ENCODE measurements around the gene KCNA2.

The KCNA2 gene

GRCh38 chr1:110605901-110606656 is at the start of gene KCNA2:
Gene KCNA2 (minus strand): TSS chr1:110606358. CDS start chr1:110604782, 1,576 bp downstream.
- no peak for DNase-seq (ENCODE audit: low read depth in 3 of 3, low spot score in 1 of 3)

GRCh38 chr1:110650609-110651008 is 44.5 kb upstream of the KCNA2 start:
- DNase-seq (ENCODE audit: low read depth in 3 of 3, low spot score in 1 of 3), result no peak

- DNase-seq (ENCODE audit: low read depth in 3 of 3, low spot score in 1 of 3), result no peak
These were observed 42.3 kb upstream of the KCNA2 start for GRCh38 chr1:110648417-110648816.

- no peak for DNase-seq (ENCODE audit: low read depth in 3 of 3, low spot score in 1 of 3)
These were observed 41.2 kb upstream of the KCNA2 start for GRCh38 chr1:110647254-110647891.

GRCh38 chr1:110645821-110646735 is 39.9 kb upstream of the KCNA2 start:
- no peak for DNase-seq (ENCODE audit: low read depth in 3 of 3, low spot score in 1 of 3)

- no peak for DNase-seq (ENCODE audit: low read depth in 3 of 3, low spot score in 1 of 3)
These were observed 39.1 kb upstream of the KCNA2 start for GRCh38 chr1:110645211-110645610.

- no peak for DNase-seq (ENCODE audit: low read depth in 3 of 3, low spot score in 1 of 3)
These were observed 37.8 kb upstream of the KCNA2 start for GRCh38 chr1:110643879-110644472.

- no peak for DNase-seq (ENCODE audit: low read depth in 3 of 3, low spot score in 1 of 3)
These were observed 33.7 kb upstream of the KCNA2 start for GRCh38 chr1:110639724-110640386.

GRCh38 chr1:110638556-110638955 is 32.4 kb upstream of the KCNA2 start:
- DNase-seq (ENCODE audit: low read depth in 3 of 3, low spot score in 1 of 3), result no peak

- DNase-seq (ENCODE audit: low read depth in 3 of 3, low spot score in 1 of 3), result no peak
These were observed 31.9 kb upstream of the KCNA2 start for GRCh38 chr1:110638058-110638457.

- no peak for DNase-seq (ENCODE audit: low read depth in 3 of 3, low spot score in 1 of 3)
These were observed 31.3 kb upstream of the KCNA2 start for GRCh38 chr1:110637475-110637874.

- DNase-seq (ENCODE audit: low read depth in 3 of 3, low spot score in 1 of 3), result no peak
These were observed 30.2 kb upstream of the KCNA2 start for GRCh38 chr1:110636149-110636935.

- DNase-seq (ENCODE audit: low read depth in 3 of 3, low spot score in 1 of 3), result no peak
These were observed 29.3 kb upstream of the KCNA2 start for GRCh38 chr1:110635434-110635833.

- DNase-seq (ENCODE audit: low read depth in 3 of 3, low spot score in 1 of 3), result peak in 2 of 3 donors; percentile 40 to 44
These were observed 28.5 kb upstream of the KCNA2 start for GRCh38 chr1:110634455-110635311.

- DNase-seq (ENCODE audit: low read depth in 3 of 3, low spot score in 1 of 3), result no peak
These were observed 27.9 kb upstream of the KCNA2 start for GRCh38 chr1:110634086-110634454.

GRCh38 chr1:110633646-110634030 is 27.5 kb upstream of the KCNA2 start:
- no peak for DNase-seq (ENCODE audit: low read depth in 3 of 3, low spot score in 1 of 3)

- no peak for DNase-seq (ENCODE audit: low read depth in 3 of 3, low spot score in 1 of 3)
These were observed 25.9 kb upstream of the KCNA2 start for GRCh38 chr1:110631836-110632620.
